Ovary (tissue), 9 donors: ENCODE results near the gene DNAH11. TPM values are rescaled to one million over a fixed set of nuclear protein-coding genes. Genes with fewer than 3 reads are reported as not detected.

ENCODE experiments used
- DNase-seq, 5 donors: peaks; one replicate each; pipeline ENCODE4 v3.0.0-alpha.2; 2019 to 2020
- H3K27ac ChIP-seq, 2 donors: fragments of 200-600 bp; one replicate each; pipeline versions ENCODE4 v1.5.1 to v1.8.0; 2019 to 2022
- H3K27me3 ChIP-seq: fragments of 200-600 bp; one replicate; pipeline ENCODE4 v1.8.0; 2022
- H3K36me3 ChIP-seq: fragments of 200-600 bp; sonication (generic); one replicate; pipeline ENCODE4 v1.5.1; 2019
- H3K4me1 ChIP-seq: one replicate; pipeline ENCODE4 v1.8.1; 2013; ENCODE audit warnings: mild to moderate bottlenecking, moderate library complexity; ENCODE audit not compliant: insufficient read depth
- H3K4me3 ChIP-seq: fragments of 200-600 bp; sonication (generic); one replicate; pipeline ENCODE4 v1.5.1; 2017
- H3K9me3 ChIP-seq, 2 donors: fragments of 200-600 bp in 1 of 2; sonication (generic) in 1 of 2; one replicate each; pipeline versions ENCODE4 v1.5.1 to v1.8.1; 2013 to 2019; ENCODE audit warnings: mild to moderate bottlenecking in 1 of 2, moderate library complexity in 1 of 2
- CTCF ChIP-seq, 3 donors: fragments of 450-650 bp in 2 of 3; fragments of 200-600 bp in 1 of 3; IDR thresholded peaks; one replicate each; pipeline versions ENCODE4 v1.5.1 to v1.8.0; 2016 to 2022; ENCODE audit warnings: antibody characterized with exemption in 3 of 3, mild to moderate bottlenecking in 1 of 3
- EP300 ChIP-seq: sonication (generic); formaldehyde crosslinking; IDR thresholded peaks from one replicate; pipeline ENCODE4 v1.6.1; 2017; ENCODE audit warnings: antibody characterized with exemption
- POLR2A ChIP-seq: fragments of 450-650 bp; IDR thresholded peaks from one replicate; pipeline ENCODE4 v1.6.1; 2017; ENCODE audit warnings: antibody characterized with exemption, mild to moderate bottlenecking, moderate library complexity
- WGBS, 3 donors: extraction: QIAGEN DNeasy Blood & Tissue Kit in 1 of 3; methylation state at CpG; one replicate each; pipeline versions ENCODE4 v1.1.5 to v1.1.7; 2013 to 2017; 5-methylcytosine and 5-hydroxymethylcytosine counted together
- intact Hi-C, 4 donors: fragments of 100-400 bp; cut with DNase I; formaldehyde crosslinking; loops; one replicate each; pipeline versions ENCODE4 v1.11.0 to v1.15.1; 2022 to 2023
- polyA plus RNA-seq, 2 donors: library from polyadenylated mRNA; stranded (reverse); fragments of 200-250 nt in 1 of 2; fragments of 350-450 nt in 1 of 2; fragmentation: Illumina TruSeq in 1 of 2; extraction: RNeasy Lipid Tissue Mini Kit (QIAGEN cat#74804) in 1 of 2; gene quantifications; one replicate each; pipeline ENCODE4 v1.2.3, GENCODE V29; 2013 to 2014
- total RNA-seq, 7 donors: library from RNA; depleted of rRNA in 2 of 7; stranded (reverse); fragments of >200 nt in 2 of 7; fragmentation: NEBNext Ultra II Directional in 3 of 7; extraction: Animal tissue kit (Norgen Biotek cat#: 25700) in 3 of 7; gene quantifications; one replicate each; pipeline versions ENCODE4 v1.1.0 to v1.2.4, GENCODE V29; 2016 to 2023
- donor health status: DM: no; HTN: no; CAD: no; lungs with moderate emphysema.
- donor health status: DM: no; HTN: no; CAD: no.
- donor health status: Bipolar disorder and iron deficiency.
- donor health status: DM: yes; HTN: yes; CAD: no.
- donor health status: DM: no; HTN: no; CAD: no.
- donor health status: DM: yes; HTN: yes; CAD: no.

The DNAH11 gene
- total and polyA plus RNA-seq, 9 donors: 0.05 to 44.3 (median 2.6) TPM

- 27 to 42% (median 33%) methylated on average over 1 of the region's 1 CpG for WGBS, 3 donors
- Histone ChIP-seq H3K36me3 (no peaks in the 10 kb centered on the region), H3K27me3 (no peaks in the 10 kb centered on the region), H3K9me3 (no peaks in the 10 kb centered on the region), H3K4me1 (no peaks in the 10 kb centered on the region), H3K4me3 (no peak overlapping the region), H3K27ac (no peak overlapping the region)
- no peak for DNase-seq
- intact Hi-C loops: no loop called here
- no peak for TF ChIP-seq CTCF (IDR thresholded peaks at IDR 0.05)
- TF ChIP-seq POLR2A: no peak
- no peak for TF ChIP-seq EP300
Measured at GRCh38 chr7:21805791-21806190, 263.0 kb downstream of the DNAH11 start.

GRCh38 chr7:21806388-21806787 lies 263.5 kb downstream of the DNAH11 start:
- TF ChIP-seq CTCF (IDR thresholded peaks at IDR 0.05) (no peak), EP300 (no peak), POLR2A (no peak)
- WGBS, 3 donors: 51 to 56% (median 55%) methylated on average over 3 of the region's 3 CpGs
- intact Hi-C loops: no loop called here

GRCh38 chr7:21819048-21819447 lies 276.2 kb downstream of the DNAH11 start:
- Histone ChIP-seq H3K36me3 (no peaks in the 10 kb centered on the region), H3K27ac (no peak overlapping the region), H3K4me1 (no peaks in the 10 kb centered on the region), H3K9me3 (no peaks in the 10 kb centered on the region), H3K27me3 (no peaks in the 10 kb centered on the region), H3K4me3 (no peak overlapping the region)
- intact Hi-C loops: no loop called here
- TF ChIP-seq EP300: no peak
- no peak for TF ChIP-seq POLR2A
- no peak for TF ChIP-seq CTCF (IDR thresholded peaks at IDR 0.05)
- 73 to 88% (median 85%) methylated on average over 3 of the region's 3 CpGs for WGBS, 3 donors
- DNase-seq: no peak

More at GRCh38 chr7:21806388-21806787, 263.5 kb downstream of the DNAH11 start:
- Histone ChIP-seq H3K4me3 (no peak overlapping the region), H3K27ac (no peak overlapping the region), H3K9me3 (no peaks in the 10 kb centered on the region), H3K27me3 (no peaks in the 10 kb centered on the region), H3K4me1 (no peaks in the 10 kb centered on the region), H3K36me3 (no peaks in the 10 kb centered on the region)
- DNase-seq: no peak

GRCh38 chr7:21828841-21829240 lies 286.0 kb downstream of the DNAH11 start:
- intact Hi-C loops: no loop called here
- Histone ChIP-seq H3K36me3 (no peaks in the 10 kb centered on the region), H3K27me3 (no peaks in the 10 kb centered on the region), H3K4me3 (no peak overlapping the region), H3K27ac (no peak overlapping the region), H3K4me1 (no peaks in the 10 kb centered on the region), H3K9me3 (no peaks in the 10 kb centered on the region)
- WGBS, 3 donors: 36 to 57% (median 40%) methylated on average over 6 of the region's 6 CpGs
- TF ChIP-seq CTCF (IDR thresholded peaks at IDR 0.05) (no peak), POLR2A (no peak)
- DNase-seq: no peak

GRCh38 chr7:21829731-21830130 lies 286.9 kb downstream of the DNAH11 start:
- intact Hi-C loops: no loop called here
- Histone ChIP-seq H3K27me3 (no peaks in the 10 kb centered on the region), H3K4me1 (no peaks in the 10 kb centered on the region), H3K9me3 (no peaks in the 10 kb centered on the region), H3K27ac (no peak overlapping the region), H3K4me3 (no peak overlapping the region), H3K36me3 (no peaks in the 10 kb centered on the region)
- no peak for DNase-seq
- TF ChIP-seq CTCF (IDR thresholded peaks at IDR 0.05): no peak
- no peak for TF ChIP-seq EP300
- no peak for TF ChIP-seq POLR2A
- 50 to 70% (median 56%) methylated on average over 7 of the region's 7 CpGs for WGBS, 3 donors
